ENCODE results near the gene WDR59.

The WDR59 gene

DNA sequence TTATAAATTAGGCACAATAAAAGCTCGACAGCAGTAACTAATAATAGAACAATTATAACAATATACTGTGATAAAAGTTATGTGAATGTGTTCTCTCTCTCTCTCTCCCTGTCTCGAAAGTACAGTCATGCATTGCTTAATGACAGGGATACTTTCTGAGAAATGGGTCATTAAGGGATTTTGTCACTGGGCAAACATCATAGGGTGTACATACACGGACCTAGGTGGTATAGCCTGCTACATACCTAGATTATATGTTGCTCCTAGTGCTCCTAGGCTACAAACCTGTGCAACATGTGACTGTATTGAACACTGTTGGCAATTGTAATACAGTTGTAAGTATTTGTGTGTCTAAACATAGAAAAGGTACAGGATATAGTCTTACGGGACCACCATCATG lies 20.8 kb upstream of the WDR59 start:
- no peak overlapping the region for H3K4me3 Mint-ChIP-seq
- H3K4me1 Mint-ChIP-seq, result peaks cover 41% of the 10 kb centered on the region
- no peak overlapping the region for H3K27ac Mint-ChIP-seq
- TF ChIP-seq, protein P1, sequence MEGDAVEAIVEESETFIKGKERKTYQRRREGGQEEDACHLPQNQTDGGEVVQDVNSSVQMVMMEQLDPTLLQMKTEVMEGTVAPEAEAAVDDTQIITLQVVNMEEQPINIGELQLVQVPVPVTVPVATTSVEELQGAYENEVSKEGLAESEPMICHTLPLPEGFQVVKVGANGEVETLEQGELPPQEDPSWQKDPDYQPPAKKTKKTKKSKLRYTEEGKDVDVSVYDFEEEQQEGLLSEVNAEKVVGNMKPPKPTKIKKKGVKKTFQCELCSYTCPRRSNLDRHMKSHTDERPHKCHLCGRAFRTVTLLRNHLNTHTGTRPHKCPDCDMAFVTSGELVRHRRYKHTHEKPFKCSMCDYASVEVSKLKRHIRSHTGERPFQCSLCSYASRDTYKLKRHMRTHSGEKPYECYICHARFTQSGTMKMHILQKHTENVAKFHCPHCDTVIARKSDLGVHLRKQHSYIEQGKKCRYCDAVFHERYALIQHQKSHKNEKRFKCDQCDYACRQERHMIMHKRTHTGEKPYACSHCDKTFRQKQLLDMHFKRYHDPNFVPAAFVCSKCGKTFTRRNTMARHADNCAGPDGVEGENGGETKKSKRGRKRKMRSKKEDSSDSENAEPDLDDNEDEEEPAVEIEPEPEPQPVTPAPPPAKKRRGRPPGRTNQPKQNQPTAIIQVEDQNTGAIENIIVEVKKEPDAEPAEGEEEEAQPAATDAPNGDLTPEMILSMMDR (IDR thresholded peaks at IDR 0.05; ENCODE audit: unreplicated experiment in 3 of 3), result no peak
- no peaks in the 10 kb centered on the region for H3K9me3 Mint-ChIP-seq
- no peaks in the 10 kb centered on the region for H3K27me3 Mint-ChIP-seq (ENCODE audit: low read depth)
- H3K36me3 Mint-ChIP-seq (ENCODE audit: low read depth), result peaks cover 28% of the 10 kb centered on the region

DNA sequence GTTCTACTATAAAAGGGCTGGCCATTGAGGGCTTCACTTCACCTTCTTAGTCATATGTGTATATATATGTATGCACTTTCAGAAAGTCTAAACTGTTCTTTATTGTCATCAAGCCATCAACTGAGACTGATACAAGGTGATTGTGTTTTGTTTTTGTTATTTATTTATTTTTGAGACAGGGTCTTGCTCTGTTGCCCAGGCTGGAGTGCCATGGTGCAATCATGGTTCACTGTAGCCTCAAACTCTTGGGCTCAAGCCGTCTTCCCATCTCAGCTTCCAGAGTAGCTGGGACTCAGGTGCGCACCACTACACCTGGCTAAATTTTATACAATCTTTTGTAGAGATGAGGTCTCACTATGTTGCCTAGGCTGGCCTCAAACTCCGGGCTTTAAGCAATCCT lies 19.5 kb upstream of the WDR59 start:
- H3K27me3 Mint-ChIP-seq (ENCODE audit: low read depth), result no peaks in the 10 kb centered on the region
- H3K27ac Mint-ChIP-seq, result no peak overlapping the region
- H3K9me3 Mint-ChIP-seq, result no peaks in the 10 kb centered on the region
- peaks cover 26% of the 10 kb centered on the region for H3K36me3 Mint-ChIP-seq (ENCODE audit: low read depth)
- peaks cover 47% of the 10 kb centered on the region for H3K4me1 Mint-ChIP-seq
- TF ChIP-seq, protein P1 (IDR thresholded peaks at IDR 0.05; ENCODE audit: unreplicated experiment in 3 of 3), result no peak
- H3K4me3 Mint-ChIP-seq, result peak overlapping the region in 1 of 3 experiments; percentile 19

DNA sequence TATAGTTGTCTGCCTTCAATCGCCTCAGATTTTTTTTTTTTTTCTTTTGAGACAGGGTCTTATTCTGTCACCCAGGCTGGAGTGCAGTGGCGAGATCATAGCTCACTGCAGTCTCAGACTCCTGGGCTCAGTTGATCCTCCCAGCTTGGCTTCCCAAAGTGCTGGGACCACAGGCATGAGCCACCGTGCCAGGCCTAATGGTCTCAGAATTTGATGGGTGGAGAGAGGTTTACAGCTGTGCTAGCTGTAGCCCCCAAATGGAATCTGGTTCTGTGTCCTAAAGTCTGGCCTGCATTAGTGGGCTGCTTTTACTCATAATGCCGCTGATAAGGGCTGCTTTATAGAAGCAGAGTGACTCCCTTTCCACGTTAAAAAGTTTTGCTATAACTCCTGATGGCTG lies 19.0 kb upstream of the WDR59 start:
- H3K27ac Mint-ChIP-seq, result no peak overlapping the region
- H3K27me3 Mint-ChIP-seq (ENCODE audit: low read depth), result no peaks in the 10 kb centered on the region
- H3K4me3 Mint-ChIP-seq, result peak overlapping the region in 1 of 3 experiments; percentile 72
- peaks cover 47% of the 10 kb centered on the region for H3K4me1 Mint-ChIP-seq
- peaks cover 20% of the 10 kb centered on the region for H3K36me3 Mint-ChIP-seq (ENCODE audit: low read depth)
- TF ChIP-seq, protein P1 (IDR thresholded peaks at IDR 0.05; ENCODE audit: unreplicated experiment in 3 of 3), result no peak
- H3K9me3 Mint-ChIP-seq, result no peaks in the 10 kb centered on the region

DNA sequence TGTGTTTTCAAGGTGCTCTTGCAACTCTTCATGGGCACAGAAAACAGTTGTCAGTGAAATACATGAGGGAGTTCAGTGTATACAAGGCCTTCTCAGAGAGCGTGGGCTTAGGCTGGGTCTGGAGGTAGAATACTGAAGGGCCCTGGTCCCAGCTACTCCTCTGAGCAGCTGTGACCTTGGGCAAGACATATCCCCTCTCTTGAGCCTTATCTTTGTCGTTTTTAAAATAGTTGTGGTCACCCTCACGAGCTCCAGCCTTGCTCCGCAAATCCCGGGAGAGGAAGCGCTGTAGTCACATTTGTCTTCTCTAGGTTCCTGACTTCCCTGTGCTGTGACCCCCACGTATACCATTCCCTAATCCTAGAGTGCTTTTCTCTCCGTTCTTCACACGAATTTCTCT lies 17.6 kb upstream of the WDR59 start:
- H3K27ac Mint-ChIP-seq, result no peak overlapping the region
- no peaks in the 10 kb centered on the region for H3K9me3 Mint-ChIP-seq
- TF ChIP-seq, protein P1 (IDR thresholded peaks at IDR 0.05; ENCODE audit: unreplicated experiment in 3 of 3), result no peak
- H3K36me3 Mint-ChIP-seq (ENCODE audit: low read depth), result peaks cover 11% of the 10 kb centered on the region
- H3K4me1 Mint-ChIP-seq, result peaks cover 47% of the 10 kb centered on the region
- no peaks in the 10 kb centered on the region for H3K27me3 Mint-ChIP-seq (ENCODE audit: low read depth)
- H3K4me3 Mint-ChIP-seq, result peak overlapping the region; percentile 24 to 98 (median 40)

DNA sequence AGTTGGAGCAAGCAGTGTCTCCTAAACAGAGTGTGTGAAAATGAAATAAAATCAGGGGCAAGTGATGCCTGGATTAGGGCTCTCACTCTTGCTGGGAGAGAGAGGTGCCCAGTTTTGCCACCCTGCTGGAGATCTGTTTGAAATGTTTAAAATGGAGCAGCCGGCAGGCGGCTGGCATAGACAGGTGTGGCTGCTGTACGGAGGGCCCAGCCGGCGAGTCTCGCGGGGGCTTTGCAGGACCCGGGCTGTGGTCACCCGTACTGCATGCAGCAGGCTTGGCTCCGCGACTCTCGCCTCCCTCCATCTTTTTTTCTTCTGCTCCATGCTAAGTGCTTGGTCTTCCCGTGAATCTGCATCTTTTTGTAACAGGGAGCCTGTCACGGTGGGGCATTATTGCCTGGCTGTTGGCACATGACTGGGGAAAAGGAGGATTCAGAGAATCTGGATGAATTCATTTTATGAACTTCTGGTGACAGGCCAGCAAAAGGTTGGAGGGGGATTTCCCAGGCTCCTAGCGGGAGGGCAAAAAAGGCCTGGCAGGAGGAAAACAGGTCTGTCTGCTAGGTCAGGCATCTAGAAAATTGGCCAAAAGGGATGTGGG lies 15.7 kb upstream of the WDR59 start:
- Mint-ChIP-seq H3K4me3 (peak overlapping the region; percentile 92 to 98 (median 95)), H3K36me3 (ENCODE audit: low read depth) (peaks cover 8% of the 10 kb centered on the region), H3K9me3 (no peaks in the 10 kb centered on the region), H3K4me1 (peaks cover 47% of the 10 kb centered on the region), H3K27ac (peak overlapping the region; percentile 41 to 88 (median 64)), H3K27me3 (ENCODE audit: low read depth) (no peaks in the 10 kb centered on the region)
- TF ChIP-seq, protein P1 (IDR thresholded peaks at IDR 0.05; ENCODE audit: unreplicated experiment in 3 of 3), result no peak
